Measurements from ENCODE around the gene GRIP1.

GRCh38 chr12:66549050-66549389, 129.9 kb downstream of the GRIP1 start:
- TF ChIP-seq CTCF (IDR thresholded peaks at IDR 0.05), result no peak
- no peak for TF ChIP-seq EP300 (IDR thresholded peaks at IDR 0.05)
- no peak for TF ChIP-seq POLR2AphosphoS5 (IDR thresholded peaks at IDR 0.05)
